ENCODE results near the gene ACRV1.
"Not testable (repeated sequence)": the region's sequence is repeated elsewhere in the genome, so short reads cannot be mapped to it uniquely, and the experiment has no call there.

The ACRV1 gene, protein sequence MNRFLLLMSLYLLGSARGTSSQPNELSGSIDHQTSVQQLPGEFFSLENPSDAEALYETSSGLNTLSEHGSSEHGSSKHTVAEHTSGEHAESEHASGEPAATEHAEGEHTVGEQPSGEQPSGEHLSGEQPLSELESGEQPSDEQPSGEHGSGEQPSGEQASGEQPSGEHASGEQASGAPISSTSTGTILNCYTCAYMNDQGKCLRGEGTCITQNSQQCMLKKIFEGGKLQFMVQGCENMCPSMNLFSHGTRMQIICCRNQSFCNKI

DNA sequence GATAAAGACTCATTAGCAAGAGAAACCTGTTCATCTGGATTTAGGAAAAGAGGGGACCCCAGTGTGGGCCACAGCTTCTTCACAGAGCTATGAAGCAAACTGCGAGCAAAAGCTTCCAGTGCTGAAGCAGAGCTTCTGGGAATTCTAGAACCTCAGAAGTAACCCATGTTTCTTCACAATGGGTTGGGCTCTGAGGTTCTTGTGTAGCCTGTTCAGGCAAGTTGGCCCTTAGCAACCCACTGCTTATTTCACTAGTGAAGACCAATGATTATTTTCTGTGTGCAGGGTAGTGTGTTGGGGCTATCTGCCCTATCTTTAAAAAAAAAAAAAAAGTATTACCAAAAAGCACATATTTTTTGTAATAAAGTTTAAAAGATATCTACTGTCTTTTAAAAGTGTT is at the start of gene ACRV1:
ACRV1 (minus strand) TSS at position 101 of the 400 bp plus-strand sequence; CDS start at position 34, 67 bp downstream.
- DNase-seq: no peak

DNA sequence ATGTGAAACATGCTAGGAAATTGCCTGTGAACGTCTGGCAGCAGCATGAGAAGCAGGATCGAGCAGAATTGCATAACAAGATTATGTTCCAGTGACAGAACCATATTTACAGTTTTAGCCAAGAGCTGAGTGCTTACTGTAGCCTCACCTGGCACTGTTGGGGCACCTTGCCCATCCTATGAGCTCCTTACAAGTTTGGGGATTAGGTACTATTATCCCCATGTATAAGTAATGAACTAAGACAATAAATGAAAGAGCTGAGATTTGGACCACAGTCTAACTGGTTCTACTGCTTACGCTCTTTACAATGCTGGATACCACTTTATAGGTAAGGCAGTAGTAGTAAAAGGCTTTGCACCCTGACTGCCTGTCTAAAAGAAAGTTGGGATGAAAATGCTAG is 48.3 kb upstream of the ACRV1 start:
- no peak for DNase-seq

DNA sequence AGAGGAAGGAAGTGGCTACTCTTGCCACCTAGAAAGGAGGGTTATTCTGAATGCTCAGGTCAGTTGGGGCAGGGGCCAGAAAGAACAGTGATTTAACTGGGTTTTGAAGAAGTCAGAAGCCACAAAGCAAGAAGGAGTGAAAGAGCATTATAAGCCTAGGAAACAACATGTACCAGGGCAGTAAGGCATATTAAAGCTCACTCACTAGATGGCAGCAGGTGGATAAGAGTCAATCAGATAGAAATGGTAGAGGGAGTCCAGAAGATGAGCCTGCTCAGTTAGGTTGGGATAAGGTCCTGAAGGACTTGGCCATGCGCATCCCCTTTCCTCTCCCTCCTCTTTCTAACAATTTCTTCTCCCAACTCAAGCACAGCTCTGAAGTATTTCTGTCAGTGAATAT is 43.5 kb upstream of the ACRV1 start:
- DNase-seq: no peak

DNA sequence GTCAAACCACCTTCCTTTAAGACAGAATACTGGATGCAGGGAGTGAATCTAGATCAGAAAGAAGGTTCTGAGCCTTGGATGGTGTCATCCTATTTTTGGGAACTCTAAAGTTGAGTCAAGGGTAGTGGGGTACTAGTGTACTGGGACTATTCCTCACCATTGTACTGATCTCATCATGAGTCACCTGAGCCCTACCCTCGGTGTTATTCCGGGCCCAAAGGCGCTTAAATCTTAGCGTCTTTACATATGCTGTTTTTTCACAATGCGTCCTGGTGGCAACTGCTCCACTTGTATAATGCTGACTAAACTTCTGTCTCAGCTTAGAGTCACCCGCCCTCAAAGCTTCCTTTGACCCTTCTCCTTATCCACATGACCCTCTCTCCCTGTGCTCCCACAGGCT is 40.1 kb upstream of the ACRV1 start:
- no peak for DNase-seq

DNA sequence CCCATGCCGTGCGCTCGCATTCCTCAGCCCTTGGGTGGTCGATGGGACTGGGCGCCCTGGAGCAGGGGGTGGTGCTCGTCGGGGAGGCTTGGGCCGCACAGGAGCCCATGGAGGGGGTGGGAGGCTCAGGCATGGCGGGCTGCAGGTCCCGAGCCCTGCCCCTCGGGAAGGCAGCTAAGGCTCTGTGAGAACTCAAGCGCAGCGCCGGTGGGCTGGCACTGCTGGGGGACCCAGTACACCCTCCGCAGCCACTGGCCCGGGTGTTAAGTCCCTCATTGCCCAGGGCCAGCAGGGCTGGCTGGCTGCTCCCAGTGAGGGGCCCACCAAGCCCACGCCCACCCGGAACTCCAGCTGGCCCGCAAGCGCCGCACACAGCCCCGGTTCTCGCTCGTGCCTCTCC is 24.0 kb upstream of the ACRV1 start:
- not testable (repeated sequence) for DNase-seq

DNA sequence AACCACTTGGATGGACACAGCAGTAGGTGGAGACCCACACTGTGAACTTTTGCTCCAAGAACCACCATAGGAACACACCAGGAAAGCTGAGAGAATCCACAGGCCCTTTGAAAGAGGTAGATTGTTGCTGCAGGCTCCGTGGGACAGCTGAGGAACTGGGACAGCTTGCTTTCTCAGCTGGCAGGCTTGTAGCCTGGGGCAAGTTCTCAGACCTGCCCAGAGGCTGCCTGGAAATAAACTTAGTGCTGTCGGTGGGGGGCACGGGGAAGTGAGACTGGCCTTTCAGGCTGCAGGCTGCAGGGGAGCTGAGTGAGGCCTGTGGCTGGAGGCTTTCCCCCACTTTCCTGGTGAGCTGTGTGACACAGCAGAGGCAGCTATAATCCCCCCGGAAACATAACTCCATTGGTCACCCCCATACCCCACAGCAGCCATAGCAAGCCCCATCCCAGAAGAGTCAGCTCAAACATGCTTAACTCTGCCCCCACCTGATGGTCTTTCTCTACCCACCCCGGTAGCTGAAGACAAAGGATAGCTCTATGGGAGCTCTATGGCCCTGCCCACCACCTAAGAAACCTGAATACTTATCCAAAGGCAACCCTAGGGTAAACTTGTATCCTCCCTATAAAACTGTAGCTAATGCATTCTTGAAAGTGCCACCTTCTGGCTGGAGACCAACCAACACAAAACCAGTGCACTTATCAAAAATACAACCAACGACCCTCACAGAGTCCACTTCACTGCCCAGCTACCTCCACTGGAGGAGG is 21.4 kb upstream of the ACRV1 start:
- no peak for DNase-seq

DNA sequence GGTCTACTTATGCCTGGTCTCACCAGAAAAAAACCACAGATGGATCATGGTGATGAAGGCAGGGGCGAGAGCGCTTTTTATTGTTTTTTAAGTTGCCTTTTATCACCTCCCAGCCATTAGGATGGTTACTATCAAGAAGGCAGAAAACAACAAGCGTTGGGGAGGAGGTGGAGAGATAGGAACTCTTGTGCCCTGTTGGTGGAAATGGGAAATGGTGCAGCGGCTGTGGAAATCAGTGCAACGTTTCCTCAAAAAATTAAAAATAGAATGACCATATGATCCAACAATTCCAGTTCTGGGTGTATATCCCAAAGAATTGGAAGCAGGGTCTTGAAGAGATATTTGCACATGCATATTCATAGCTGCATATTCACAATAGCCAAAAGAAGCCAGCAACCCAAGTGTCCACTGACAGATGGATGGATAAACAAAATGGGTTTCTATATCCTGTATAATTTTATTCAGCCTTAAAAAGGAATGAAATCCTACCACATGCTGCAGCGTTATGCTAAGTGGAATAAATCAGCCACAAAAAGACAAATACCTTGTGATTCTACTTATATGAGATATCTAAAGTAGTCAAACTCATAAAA is 20.5 kb upstream of the ACRV1 start:
- no peak for DNase-seq

DNA sequence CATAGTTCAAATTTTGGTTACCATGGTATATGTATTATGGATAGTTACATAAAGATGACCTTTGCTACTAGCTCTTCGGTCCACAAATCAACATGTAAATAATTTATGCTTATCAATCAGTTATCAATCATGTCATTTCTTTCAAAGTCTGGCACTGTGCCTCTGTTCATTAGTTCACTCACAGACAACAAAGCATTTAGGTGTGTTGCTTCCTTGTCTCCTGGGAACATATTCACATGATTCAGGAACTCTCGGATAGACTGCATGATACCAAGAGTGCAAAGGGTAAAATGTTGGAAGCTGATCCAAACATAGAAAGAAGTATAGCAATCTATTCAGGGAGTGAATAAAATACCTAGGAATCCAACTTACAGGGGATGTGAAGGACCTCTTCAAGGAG is 14.3 kb upstream of the ACRV1 start:
- no peak for DNase-seq

DNA sequence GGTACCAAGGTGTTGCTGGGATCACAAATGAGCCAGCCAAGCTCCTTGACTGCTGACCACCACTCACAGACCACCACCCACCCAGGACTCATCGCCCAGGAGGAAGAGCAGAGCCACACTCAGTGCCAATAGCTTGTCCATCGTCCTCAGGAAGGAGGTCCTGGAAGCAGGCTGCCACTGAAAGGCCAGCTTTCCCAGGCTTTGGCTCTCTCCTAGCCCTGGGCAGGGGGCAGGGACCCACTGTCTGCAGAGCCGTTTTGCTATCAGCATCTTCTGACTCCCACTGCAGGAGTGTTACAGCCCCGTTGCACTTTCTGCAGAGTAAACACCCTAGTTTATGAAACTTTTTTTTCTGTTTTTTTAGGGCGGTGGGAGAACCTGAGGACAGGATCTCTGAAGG is 12.2 kb upstream of the ACRV1 start:
- no peak for DNase-seq

DNA sequence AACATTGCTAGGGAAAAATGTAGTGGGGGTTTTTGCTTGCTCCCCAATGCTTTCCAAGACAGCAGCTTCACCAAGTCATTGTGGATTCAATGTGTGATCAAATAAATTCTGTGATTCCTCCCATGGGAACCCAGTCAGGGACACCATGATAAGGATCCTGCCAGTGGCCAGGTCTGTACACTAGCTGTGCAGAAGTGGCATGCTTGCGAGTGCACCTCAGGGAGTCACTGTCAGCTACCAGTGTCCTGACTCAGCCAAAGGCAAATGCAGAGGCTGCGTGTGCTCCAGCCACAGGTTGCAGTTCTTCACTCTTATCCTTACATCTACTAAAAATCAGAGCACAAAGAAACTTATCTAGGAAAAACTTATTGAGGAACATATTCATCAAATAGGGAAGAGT is 9.4 kb upstream of the ACRV1 start:
- DNase-seq: no peak

DNA sequence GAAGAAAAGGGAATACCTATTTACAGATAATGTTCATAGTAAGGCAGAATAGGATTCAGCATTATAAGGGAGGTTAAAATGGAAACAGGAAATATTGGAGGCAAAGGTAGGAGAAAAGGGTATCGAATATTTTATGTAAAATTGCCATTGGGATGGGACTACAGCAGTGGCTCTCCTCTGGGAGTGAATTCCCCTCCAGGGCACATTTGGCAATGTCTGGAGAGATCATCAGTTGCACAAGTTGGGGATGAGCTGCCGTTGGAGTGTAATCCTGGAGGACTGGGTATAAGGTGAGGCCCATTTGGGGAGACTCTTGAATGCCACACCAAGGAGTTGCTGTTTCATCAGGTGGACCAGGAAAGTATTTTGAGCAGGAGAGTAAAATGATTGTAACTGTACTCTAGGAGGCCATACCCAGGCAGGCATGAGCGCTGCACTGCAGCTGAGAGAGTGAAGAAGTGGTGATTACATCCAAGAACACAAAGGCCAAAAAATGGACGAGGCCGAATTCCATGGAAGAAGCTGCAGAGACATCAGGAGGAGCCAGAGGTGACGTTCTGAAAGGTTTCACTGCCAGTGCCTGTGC is 8.7 kb upstream of the ACRV1 start:
- no peak for DNase-seq

DNA sequence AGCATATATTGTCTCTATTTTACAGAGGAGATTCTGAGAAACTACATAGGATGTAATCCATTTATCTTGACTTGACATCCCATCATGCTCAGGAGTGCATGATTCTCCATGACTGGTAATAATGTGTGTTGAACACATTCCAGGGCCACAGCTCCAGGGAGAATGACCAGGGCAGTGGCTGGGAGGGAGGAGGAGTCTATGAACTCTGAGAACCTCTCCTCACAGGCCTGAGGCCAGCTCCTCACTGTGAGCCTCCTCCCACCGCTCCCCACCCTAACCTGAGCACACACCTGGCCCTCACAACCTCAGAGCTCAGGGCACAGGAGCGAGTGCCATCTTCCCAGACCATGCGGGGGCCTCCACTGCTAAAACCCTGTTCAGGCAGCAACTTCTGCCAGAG is 8.0 kb upstream of the ACRV1 start:
- DNase-seq: no peak

DNA sequence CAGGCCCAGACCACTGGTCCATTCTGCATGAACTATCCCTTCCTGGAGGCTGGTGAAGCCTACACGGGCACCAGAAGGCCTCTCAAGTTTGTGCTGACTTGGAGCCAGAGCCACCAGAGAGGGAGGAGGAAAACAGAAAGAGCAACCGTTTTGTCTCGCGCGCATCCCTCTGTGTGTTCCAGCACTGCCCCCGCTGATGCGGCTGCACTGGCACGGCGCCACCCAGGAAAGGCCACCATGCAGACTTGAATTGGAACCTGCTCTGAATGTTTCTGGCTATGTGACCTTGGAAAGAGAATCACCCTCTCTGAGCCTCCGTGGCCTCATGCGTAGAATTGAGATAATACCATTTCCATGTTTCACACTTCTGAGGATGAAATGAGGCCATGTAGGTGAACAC is 7.4 kb upstream of the ACRV1 start:
- DNase-seq: no peak

DNA sequence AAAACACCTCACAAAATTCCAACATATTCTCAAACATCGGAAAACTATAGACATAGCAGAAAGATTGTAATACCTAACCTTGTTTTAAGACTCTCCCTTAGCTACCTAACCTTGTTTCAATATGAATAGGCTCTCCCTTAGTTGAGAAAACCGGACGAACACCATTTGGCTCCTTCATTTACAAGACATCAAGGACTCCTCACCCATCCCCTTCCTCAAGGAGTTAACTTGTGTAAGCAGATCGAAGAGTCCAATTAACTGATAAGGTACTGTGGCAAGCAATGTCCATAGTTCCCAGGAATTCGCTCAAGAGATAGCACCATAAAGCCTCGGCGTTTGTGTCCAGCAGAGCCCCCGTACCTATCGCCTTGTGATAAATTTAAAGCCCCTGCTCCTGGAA is 4.6 kb upstream of the ACRV1 start:
- DNase-seq: no peak

DNA sequence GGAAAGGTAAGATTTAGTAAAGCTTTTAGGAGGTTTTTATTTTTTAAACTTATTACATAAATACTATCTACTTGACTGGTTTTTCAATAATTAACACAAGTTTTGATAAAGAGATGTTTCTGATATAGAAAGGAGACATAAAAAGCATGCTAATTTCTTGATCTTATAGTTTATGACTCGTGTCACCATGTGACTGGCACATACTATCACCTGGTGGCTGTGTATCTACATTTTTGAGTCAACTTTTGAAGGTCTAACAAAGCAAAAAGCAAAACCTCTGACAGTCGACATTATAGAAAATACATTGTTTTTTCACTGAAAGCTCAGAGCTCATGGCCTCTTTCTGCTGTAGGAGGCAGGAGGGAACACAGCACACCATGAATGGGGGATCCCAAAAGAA is 810 bp downstream of the ACRV1 start:
- DNase-seq: no peak

DNA sequence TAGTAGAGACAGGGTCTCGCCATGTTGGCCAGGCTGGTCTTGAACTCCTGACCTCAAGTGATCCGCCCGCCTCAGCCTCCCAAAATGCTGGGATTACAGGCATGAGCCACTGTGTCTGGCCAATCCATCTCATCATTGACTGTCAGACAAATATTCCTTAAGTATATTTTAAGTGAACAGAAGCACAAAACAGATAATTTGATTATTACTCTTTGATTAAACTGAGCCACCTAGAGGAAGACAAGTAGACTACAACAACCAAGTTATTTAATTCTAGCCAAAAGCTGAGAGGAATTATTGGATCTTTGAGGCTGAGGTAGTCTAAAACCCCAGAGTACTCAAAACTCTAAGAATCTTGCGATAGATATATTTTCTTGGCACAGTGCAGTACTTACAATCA is 1.2 kb downstream of the ACRV1 start:
- DNase-seq: no peak

DNA sequence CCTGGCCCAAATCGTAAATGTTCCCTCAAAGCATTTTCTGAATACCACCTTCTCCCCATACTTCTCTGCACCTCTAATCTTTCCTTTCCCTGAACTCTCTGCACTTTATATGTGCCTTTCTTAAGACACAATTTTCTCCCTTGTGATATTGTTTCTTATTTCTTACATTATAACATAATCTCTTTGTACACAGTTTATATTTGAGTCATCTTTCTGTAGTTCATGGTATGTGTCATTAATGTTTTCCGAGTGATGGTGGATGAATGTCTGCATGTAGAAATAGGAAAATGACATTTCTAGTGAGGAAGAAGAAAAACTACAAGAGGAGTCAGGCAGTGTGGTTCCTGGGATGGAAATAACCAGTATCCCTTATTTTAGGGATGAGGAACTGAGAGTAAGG is 5.5 kb downstream of the ACRV1 start:
- DNase-seq: no peak

DNA sequence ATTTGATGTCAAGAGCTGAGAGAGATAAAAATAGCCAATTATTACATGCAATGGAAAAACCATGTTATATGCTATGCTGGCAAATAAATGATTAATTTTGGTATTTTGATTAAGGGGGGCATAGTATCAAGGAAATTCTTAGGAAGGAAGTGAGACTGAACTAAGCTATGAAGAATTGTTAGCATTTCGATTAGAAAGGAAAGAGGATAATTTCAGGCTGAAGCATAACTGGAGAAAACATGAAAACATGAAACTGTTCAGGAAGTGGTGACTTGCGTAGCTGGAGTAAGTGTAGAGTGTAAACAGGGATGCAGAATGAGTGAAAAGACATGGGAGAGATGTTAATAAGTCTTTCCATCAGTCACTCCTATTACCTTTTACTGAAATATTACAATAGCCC is 6.4 kb downstream of the ACRV1 start:
- no peak for DNase-seq

DNA sequence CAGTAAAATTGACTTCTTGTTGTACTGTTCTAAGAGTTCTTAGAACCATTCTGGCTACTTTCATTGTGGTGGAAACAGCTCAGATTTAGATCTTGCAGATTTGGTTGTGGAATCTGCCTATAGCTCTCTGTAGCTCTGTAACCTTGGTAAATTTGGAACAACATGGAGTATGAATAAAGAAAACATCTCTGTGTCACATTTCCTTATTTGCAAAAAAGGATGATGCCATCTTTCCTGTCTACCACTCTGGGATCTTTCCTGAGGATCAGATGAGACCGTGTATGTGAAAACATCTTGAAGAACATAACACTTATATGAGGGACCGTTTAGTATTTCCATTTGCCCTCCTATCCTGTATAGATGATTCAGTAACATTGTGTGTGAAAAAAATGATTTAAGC is 9.1 kb downstream of the ACRV1 start:
- no peak for DNase-seq

DNA sequence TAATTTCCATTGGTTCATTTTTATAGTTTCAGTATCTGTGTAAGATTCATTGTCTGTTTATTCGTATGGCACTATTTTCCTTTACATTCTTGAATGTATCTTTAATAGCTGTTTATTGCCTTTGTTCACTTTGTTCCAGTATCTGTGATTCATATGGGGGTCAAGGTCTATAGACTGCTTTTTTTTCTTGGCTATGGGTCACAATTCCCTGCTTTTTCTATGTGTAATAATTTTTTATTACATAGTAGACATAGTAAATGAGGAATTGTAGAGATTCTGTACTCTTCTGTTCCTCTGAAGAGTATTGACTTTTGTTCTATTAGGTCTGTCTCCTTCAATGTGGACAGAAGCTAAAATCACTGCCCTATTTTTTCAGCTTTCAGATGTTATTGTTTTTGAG is 10.5 kb downstream of the ACRV1 start:
- no peak for DNase-seq

DNA sequence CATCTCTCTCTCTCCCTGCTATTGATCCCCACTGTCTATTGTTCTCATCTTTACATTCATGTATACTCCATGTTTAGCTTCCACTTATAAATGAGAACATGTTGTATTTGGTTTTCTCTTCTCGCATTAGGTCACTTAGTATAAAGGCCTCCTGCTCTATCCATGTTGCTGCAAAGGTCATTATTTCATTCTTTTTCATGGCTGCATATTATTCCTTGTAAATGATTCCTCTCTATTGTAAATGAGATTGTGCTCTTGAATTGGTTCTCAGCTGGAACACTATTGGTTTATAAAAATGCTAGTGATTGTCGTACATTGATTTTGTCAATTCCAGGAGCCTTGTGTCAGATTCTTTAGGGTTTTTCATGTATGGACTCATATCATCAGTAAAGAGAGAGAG is 13.5 kb downstream of the ACRV1 start:
- DNase-seq: no peak

DNA sequence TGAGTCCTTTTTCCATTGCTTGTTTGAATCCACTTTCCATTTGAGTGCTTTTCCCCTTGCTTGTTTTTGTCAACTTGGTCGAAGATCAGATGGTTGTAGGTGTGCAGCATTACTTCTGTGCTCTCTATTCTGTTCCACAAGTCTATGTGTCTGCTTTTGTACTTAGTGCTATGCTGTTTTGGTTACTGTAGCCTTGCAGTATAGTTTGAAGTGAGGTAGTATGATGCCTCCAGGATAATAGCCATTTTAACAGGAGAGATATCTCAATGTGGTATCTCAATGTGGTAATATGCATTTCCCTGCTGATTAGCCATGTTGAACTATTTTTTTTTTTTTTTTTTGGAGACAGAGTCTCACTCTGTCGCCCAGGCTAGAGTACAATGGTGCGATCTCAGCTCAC is 16.7 kb downstream of the ACRV1 start:
- no peak for DNase-seq

DNA sequence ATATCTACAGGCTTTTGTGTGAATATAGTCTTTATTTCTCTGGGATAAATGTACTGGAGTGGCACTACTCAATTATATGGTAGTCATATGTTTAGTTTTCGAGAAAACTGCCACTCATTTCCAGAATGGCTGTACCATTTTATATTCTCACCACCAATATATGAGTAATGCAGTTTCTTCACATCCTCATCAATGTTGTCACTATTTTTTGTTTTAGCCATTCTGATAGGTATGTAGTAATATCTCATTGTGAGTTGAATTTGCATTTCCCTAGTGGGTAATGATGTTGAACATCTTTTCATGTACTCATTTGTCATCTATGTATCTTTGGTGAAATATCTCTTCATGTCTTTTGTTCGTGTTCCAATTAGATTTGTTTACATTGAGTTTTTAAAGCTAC is 18.0 kb downstream of the ACRV1 start:
- no peak for DNase-seq

Data from amniotic stem cell (primary cell).